CD4-positive, alpha-beta T cell (primary cell): ENCODE measurements around the gene FBLN2. TPM values are rescaled to one million over a fixed set of nuclear protein-coding genes. Genes with fewer than 3 reads are reported as not detected.

ENCODE experiments used
- ATAC-seq: fragments of 200-7000 bp; cut with Tn5 transposase; one replicate; pipeline ENCODE4 v1.10.0; 2022; ENCODE audit warnings: mild to moderate bottlenecking; ENCODE audit not compliant: poor library complexity
- CTCF ChIA-PET: fragments of 350-600 bp; sonication (Branson Sonifier 250); formaldehyde crosslinking; loops from one replicate; lab custom pipeline; 2021; ENCODE audit warnings: antibody characterized with exemption, inconsistent platforms; lab: Charles Lee
- POLR2A ChIA-PET: fragments of 350-600 bp; sonication (Branson Sonifier 250); formaldehyde crosslinking; loops from one replicate; lab custom pipeline; 2021; ENCODE audit warnings: antibody characterized with exemption, inconsistent platforms; lab: Charles Lee
- DNase-seq, 14 experiments: peaks; one replicate each; pipeline ENCODE4 v3.0.0-alpha.2; 2013 to 2020; ENCODE audit warnings: mixed read lengths in 2 of 14
- H3K27ac ChIP-seq, 2 donors: one replicate each; pipeline versions ENCODE4 v1.5.1 to v1.7.0; 2013; ENCODE audit warnings: low read length in 2 of 2, low read depth in 1 of 2, mild to moderate bottlenecking in 1 of 2
- H3K27me3 ChIP-seq, 2 experiments: 1 replicate in 1 of 2; 2 replicates in 1 of 2; pipeline versions ENCODE4 v1.6.1 to v1.7.0; 2013; ENCODE audit warnings: low read length in 2 of 2, control low read depth in 1 of 2, mild to moderate bottlenecking in 1 of 2, moderate library complexity in 1 of 2; ENCODE audit not compliant: insufficient read depth in 2 of 2, control insufficient read depth in 1 of 2
- H3K36me3 ChIP-seq: one replicate; pipeline ENCODE4 v1.6.1; 2013; ENCODE audit warnings: low read length, control low read depth; ENCODE audit not compliant: insufficient read depth
- H3K4me1 ChIP-seq: one replicate; pipeline ENCODE4 v1.6.1; 2013; ENCODE audit warnings: low read length, control low read depth; ENCODE audit not compliant: insufficient read depth
- H3K4me3 ChIP-seq: one replicate; pipeline ENCODE4 v1.5.1; 2013; ENCODE audit warnings: mild to moderate bottlenecking, low read length, moderate library complexity
- H3K9me3 ChIP-seq, 2 experiments: 1 replicate in 1 of 2; 2 replicates in 1 of 2; pipeline versions ENCODE4 v1.6.1 to v1.7.0; 2013; ENCODE audit warnings: low read length in 2 of 2, mild to moderate bottlenecking in 2 of 2, control low read depth in 1 of 2, moderate library complexity in 1 of 2; ENCODE audit not compliant: control insufficient read depth in 1 of 2, insufficient read depth in 1 of 2
- H3K27ac Mint-ChIP-seq: one replicate; pipeline ENCODE4 v1.8.0; 2020; ENCODE audit warnings: mixed read lengths
- H3K27me3 Mint-ChIP-seq: one replicate; pipeline ENCODE4 v1.8.0; 2021; ENCODE audit warnings: mixed read lengths
- H3K36me3 Mint-ChIP-seq: one replicate; pipeline ENCODE4 v1.8.0; 2021; ENCODE audit warnings: low read depth, mixed read lengths
- H3K4me1 Mint-ChIP-seq: one replicate; pipeline ENCODE4 v1.8.0; 2021; ENCODE audit warnings: low read depth, mixed read lengths
- H3K4me3 Mint-ChIP-seq: one replicate; pipeline ENCODE4 v1.8.0; 2020; ENCODE audit warnings: mild to moderate bottlenecking, mixed read lengths
- H3K9me3 Mint-ChIP-seq: one replicate; pipeline ENCODE4 v1.8.0; 2020; ENCODE audit warnings: mixed read lengths
- intact Hi-C, 2 experiments: fragments of 100-400 bp; cut with DNase I in 1 of 2; cut with micrococcal nuclease in 1 of 2; formaldehyde crosslinking; loops; one replicate each; pipeline versions ENCODE4 v1.15.1 to v1.9.0; 2023 to 2025; cut with DNase I, micrococcal nuclease
- total RNA-seq, 174 experiments: library from RNA in 2 of 174; stranded (reverse) in 2 of 174; gene quantifications; one replicate each; pipeline ENCODE4 v1.2.3 and lab custom pipeline; 2021 to 2026
- TF ChIP-seq, protein P1 (sequence below): fragments of 200-600 bp; IDR thresholded peaks from one replicate; pipeline ENCODE4 v1.8.0; 2022; ENCODE audit warnings: antibody characterized with exemption, mild to moderate bottlenecking

Gene FBLN2
- total RNA-seq, 2 experiments from 2014 or later = 0.19 to 0.25 TPM

DNA sequence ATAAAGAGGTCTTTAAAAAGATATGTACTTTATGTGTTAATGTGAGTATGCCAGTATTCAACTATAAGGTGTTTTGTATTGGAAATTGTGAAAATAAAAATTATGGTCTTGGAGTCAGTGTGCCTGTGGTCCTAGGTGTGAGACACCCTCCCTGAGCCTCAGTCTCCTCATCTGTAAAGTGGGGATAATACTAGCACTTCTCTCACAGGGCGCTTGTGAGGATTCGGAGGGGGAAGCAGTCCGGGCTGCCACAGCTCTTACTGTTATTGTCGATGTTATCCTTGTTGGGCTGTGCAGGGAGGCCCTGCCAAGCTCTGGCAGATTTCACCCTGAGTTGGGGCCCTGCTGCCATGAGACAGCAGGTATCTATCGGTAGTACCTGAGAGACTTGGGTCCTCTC lies 26.7 kb upstream of the FBLN2 start:
- no peaks in the 10 kb centered on the region for H3K4me1 Mint-ChIP-seq
- Histone ChIP-seq H3K27me3 (no peaks in the 10 kb centered on the region), H3K9me3 (peaks cover 0 to 30% of the 10 kb centered on the region in 2 experiments), H3K4me1 (no peaks in the 10 kb centered on the region), H3K4me3 (no peak overlapping the region), H3K36me3 (no peaks in the 10 kb centered on the region), H3K27ac (no peak overlapping the region)
- intact Hi-C loops = no loop called here
- TF ChIP-seq, protein P1, sequence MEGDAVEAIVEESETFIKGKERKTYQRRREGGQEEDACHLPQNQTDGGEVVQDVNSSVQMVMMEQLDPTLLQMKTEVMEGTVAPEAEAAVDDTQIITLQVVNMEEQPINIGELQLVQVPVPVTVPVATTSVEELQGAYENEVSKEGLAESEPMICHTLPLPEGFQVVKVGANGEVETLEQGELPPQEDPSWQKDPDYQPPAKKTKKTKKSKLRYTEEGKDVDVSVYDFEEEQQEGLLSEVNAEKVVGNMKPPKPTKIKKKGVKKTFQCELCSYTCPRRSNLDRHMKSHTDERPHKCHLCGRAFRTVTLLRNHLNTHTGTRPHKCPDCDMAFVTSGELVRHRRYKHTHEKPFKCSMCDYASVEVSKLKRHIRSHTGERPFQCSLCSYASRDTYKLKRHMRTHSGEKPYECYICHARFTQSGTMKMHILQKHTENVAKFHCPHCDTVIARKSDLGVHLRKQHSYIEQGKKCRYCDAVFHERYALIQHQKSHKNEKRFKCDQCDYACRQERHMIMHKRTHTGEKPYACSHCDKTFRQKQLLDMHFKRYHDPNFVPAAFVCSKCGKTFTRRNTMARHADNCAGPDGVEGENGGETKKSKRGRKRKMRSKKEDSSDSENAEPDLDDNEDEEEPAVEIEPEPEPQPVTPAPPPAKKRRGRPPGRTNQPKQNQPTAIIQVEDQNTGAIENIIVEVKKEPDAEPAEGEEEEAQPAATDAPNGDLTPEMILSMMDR = no peak
- no peaks in the 10 kb centered on the region for H3K27me3 Mint-ChIP-seq
- no peaks in the 10 kb centered on the region for H3K9me3 Mint-ChIP-seq
- no peak overlapping the region for H3K4me3 Mint-ChIP-seq
- POLR2A ChIA-PET = no interaction called here
- no peak for DNase-seq
- CTCF ChIA-PET = no interaction called here
- no peak for ATAC-seq
- no peaks in the 10 kb centered on the region for H3K36me3 Mint-ChIP-seq
- H3K27ac Mint-ChIP-seq = no peak overlapping the region

DNA sequence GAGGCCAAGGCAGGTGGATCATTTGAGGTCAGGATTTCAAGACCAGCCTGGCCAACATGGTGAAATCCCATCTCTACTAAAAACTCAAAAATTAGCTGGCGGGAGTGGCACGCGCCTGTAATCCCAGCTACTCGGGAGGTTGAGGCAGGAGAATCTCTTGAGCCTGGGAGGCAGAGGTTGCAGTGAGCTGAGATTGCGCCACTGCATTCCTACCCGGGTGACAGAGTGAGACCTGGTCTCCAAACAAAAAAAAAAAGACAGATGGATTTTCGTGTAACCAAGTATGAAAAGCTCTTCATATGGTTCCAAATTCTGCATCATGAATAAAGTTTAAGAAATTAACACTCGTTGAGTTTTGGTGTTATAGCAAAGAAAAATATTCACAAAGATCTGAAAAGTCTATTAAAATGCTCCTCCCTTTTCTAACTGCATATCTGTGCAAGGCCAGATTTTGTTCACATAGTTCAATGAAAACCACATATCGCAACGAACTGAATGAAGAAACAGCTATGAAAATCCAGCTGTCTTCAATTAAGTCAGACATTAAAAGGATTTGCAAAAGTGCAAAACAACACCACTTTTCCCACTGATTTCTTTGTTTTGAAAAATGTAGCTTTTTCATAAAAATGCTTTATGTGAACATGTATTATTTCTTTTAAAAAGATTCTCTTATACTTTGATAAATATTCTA lies 23.8 kb upstream of the FBLN2 start:
- no peak overlapping the region for H3K4me3 Mint-ChIP-seq
- no peak overlapping the region for H3K27ac ChIP-seq
- H3K27me3 ChIP-seq = no peaks in the 10 kb centered on the region
- DNase-seq = no peak
- CTCF ChIA-PET = interaction anchor here (1.3 kb wide), 1 partner anchor 123 kb away, joined by 3 read pairs; no protein-coding TSS in a partner anchor
- H3K9me3 ChIP-seq = peaks cover 0 to 19% of the 10 kb centered on the region in 2 experiments
- no peak overlapping the region for H3K4me3 ChIP-seq
- POLR2A ChIA-PET = no interaction called here
- H3K9me3 Mint-ChIP-seq = no peaks in the 10 kb centered on the region
- H3K4me1 ChIP-seq = no peaks in the 10 kb centered on the region
- no peaks in the 10 kb centered on the region for H3K36me3 ChIP-seq
- H3K36me3 Mint-ChIP-seq = no peaks in the 10 kb centered on the region
- H3K4me1 Mint-ChIP-seq = no peaks in the 10 kb centered on the region
- TF ChIP-seq, protein P1 = no peak
- intact Hi-C loops = no loop called here
- no peaks in the 10 kb centered on the region for H3K27me3 Mint-ChIP-seq
- no peak overlapping the region for H3K27ac Mint-ChIP-seq
- ATAC-seq = no peak

DNA sequence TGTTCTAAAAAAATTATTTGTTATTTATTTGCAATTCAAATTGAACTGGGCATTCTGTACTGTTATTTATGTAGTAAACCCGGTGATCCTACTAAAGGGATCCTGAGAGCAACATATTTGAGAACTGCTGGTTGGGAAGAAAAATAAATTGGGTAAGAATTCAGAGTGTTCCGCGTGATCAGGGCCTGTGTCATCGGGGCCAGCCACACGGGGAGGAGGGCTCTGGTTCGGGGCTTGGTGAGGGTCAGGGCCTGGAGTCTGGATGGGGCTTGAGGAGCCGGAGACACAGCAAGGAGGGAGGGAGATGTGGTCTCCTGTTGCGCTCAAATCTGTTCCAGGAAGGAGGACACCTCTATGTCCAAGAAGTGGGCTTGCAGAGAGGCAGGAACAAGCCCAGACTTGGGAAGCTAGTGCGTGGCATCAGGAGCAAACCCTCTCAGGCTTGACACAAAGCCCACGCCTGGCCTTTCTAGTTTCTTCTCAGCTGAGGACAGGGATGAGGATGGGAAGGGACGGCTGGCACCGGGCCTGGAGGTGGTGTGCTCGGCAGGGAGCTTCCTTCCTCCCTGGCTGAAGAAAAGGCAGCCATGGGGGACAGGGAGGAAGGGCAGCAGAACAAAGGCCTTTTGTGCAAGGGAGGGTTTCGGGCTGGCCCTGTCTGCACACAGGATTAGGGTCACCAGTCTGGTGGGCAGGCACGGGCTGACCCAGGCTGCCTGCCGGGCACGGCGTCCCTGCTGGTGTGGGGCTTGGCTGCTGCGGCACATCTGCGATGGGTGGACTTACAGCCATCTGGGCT lies 22.9 kb upstream of the FBLN2 start:
- H3K9me3 ChIP-seq = peaks cover 0 to 12% of the 10 kb centered on the region in 2 experiments
- Mint-ChIP-seq H3K9me3 (no peaks in the 10 kb centered on the region), H3K4me1 (no peaks in the 10 kb centered on the region), H3K4me3 (no peak overlapping the region), H3K36me3 (no peaks in the 10 kb centered on the region), H3K27ac (no peak overlapping the region), H3K27me3 (no peaks in the 10 kb centered on the region)
- DNase-seq (no peak), ATAC-seq (no peak)
- TF ChIP-seq, protein P1 = no peak
- no peak overlapping the region for H3K4me3 ChIP-seq
- H3K36me3 ChIP-seq = no peaks in the 10 kb centered on the region
- CTCF ChIA-PET = interaction anchor here (1.3 kb wide), 1 partner anchor 122 kb away, joined by 3 read pairs; no protein-coding TSS in a partner anchor
- no peak overlapping the region for H3K27ac ChIP-seq
- POLR2A ChIA-PET = no interaction called here
- intact Hi-C loops = no loop called here
- H3K27me3 ChIP-seq = no peaks in the 10 kb centered on the region
- H3K4me1 ChIP-seq = no peaks in the 10 kb centered on the region
